SK-N-SH (cell line): ENCODE measurements around the gene SPDEF. TPM values are rescaled to one million over a fixed set of nuclear protein-coding genes. Genes with fewer than 3 reads are reported as not detected.

Experiments used
- CTCF ChIA-PET: fragments of 300-600, 350-600 bp; formaldehyde crosslinking; extraction: SDS; loops from one replicate; lab custom pipeline; 2021; lab: Yijun Ruan, JAX
- POLR2A ChIA-PET: fragments of 350-600 bp; sonication (Branson Sonifier 250); formaldehyde crosslinking; extraction: SDS; loops from one replicate; lab custom pipeline; 2020; ENCODE audit warnings: antibody characterized with exemption, inconsistent platforms; lab: Yijun Ruan, JAX
- DNase-seq: peaks from one replicate; pipeline ENCODE4 v3.0.0; 2012
- H2AFZ ChIP-seq: fragments of 200-600 bp; sonication (generic); 2 replicates; pipeline ENCODE4 v1.8.1; 2016; ENCODE audit warnings: antibody characterized with exemption, mild to moderate bottlenecking, low read depth
- H3F3A ChIP-seq: fragments of 200-600 bp; sonication (generic); replicated peaks from 2 replicates; pipeline ENCODE3; 2016; ENCODE audit warnings: antibody characterized with exemption, mild to moderate bottlenecking; ENCODE audit not compliant: insufficient read depth
- H3K27ac ChIP-seq, 2 experiments: fragments of 200-500 bp in 1 of 2; fragments of 200-600 bp in 1 of 2; sonication (Bioruptor generic) in 1 of 2; sonication (generic), shearing (Covaris generic) in 1 of 2; 2 replicates each; pipeline versions ENCODE4 v1.5.1 to v1.6.1; 2014 to 2016; ENCODE audit warnings: low read depth in 2 of 2, inconsistent platforms in 1 of 2, low read length in 1 of 2, mild to moderate bottlenecking in 1 of 2, mixed read lengths in 1 of 2
- H3K27me3 ChIP-seq: fragments of 200-600 bp; sonication (generic), shearing (Covaris generic); 2 replicates; pipeline ENCODE4 v1.6.1; 2016; ENCODE audit warnings: mixed run types; ENCODE audit not compliant: insufficient read depth
- H3K36me3 ChIP-seq, 2 experiments: fragments of 200-500 bp in 1 of 2; fragments of 200-600 bp in 1 of 2; sonication (Bioruptor generic) in 1 of 2; sonication (generic) in 1 of 2; replicated peaks in 1 of 2; 2 replicates each; pipeline versions ENCODE3 to v1.5.1; 2014 to 2016; ENCODE audit warnings: low read length in 1 of 2, mild to moderate bottlenecking in 1 of 2; ENCODE audit not compliant: insufficient read depth in 2 of 2, control insufficient read depth in 1 of 2
- H3K4me1 ChIP-seq, 2 experiments: fragments of 200-500 bp in 1 of 2; fragments of 200-600 bp in 1 of 2; sonication (Bioruptor generic) in 1 of 2; sonication (generic), shearing (Covaris generic) in 1 of 2; 2 replicates each; pipeline versions ENCODE4 v1.5.1 to v1.6.1; 2014 to 2016; ENCODE audit warnings: low read depth in 1 of 2, low read length in 1 of 2, mixed run types in 1 of 2; ENCODE audit not compliant: insufficient read depth in 2 of 2, control insufficient read depth in 1 of 2
- H3K4me2 ChIP-seq: fragments of 200-600 bp; sonication (generic), shearing (Covaris generic); 2 replicates; pipeline ENCODE4 v1.6.1; 2017; ENCODE audit warnings: mixed run types
- H3K4me3 ChIP-seq, 2 experiments: fragments of 200-500 bp in 1 of 2; fragments of 200-600 bp in 1 of 2; sonication (Bioruptor generic) in 1 of 2; sonication (generic), shearing (Covaris generic) in 1 of 2; 2 replicates each; pipeline versions ENCODE4 v1.5.1 to v1.8.1; 2014 to 2016; ENCODE audit warnings: low read depth in 2 of 2, inconsistent platforms in 1 of 2, low read length in 1 of 2, mild to moderate bottlenecking in 1 of 2, mixed read lengths in 1 of 2, moderate library complexity in 1 of 2
- H3K79me2 ChIP-seq: fragments of 200-600 bp; sonication (generic); 2 replicates; pipeline ENCODE4 v1.8.1; 2017; ENCODE audit warnings: mild to moderate bottlenecking; ENCODE audit not compliant: insufficient read depth
- H3K9ac ChIP-seq: fragments of 200-600 bp; sonication (generic); 2 replicates; pipeline ENCODE4 v1.6.1; 2017; ENCODE audit warnings: mixed run types
- H3K9me2 ChIP-seq: fragments of 200-600 bp; sonication (generic); 2 replicates; pipeline ENCODE4 v1.6.1; 2017; ENCODE audit warnings: mixed run types
- H3K9me3 ChIP-seq: fragments of 200-600 bp; sonication (generic); 2 replicates; pipeline ENCODE4 v1.6.1; 2017; ENCODE audit warnings: mixed run types, mild to moderate bottlenecking, moderate library complexity
- H4K20me1 ChIP-seq: fragments of 200-600 bp; sonication (generic); 2 replicates; pipeline ENCODE4 v1.6.1; 2017; ENCODE audit warnings: mild to moderate bottlenecking, mixed run types; ENCODE audit not compliant: insufficient read depth
- CHD2 ChIP-seq: fragments of 150-350 bp; IDR thresholded peaks from 2 replicates; pipeline ENCODE4 v1.6.1; 2018; ENCODE audit warnings: low read length; ENCODE audit not compliant: partially characterized antibody
- EP300 ChIP-seq, 2 experiments: IDR thresholded peaks; 2 replicates each; pipeline versions ENCODE4 v1.4.0 to v1.6.1; 2012; ENCODE audit warnings: borderline replicate concordance in 1 of 2, low read depth in 1 of 2, low read length in 1 of 2
- EZH2phosphoT487 ChIP-seq: fragments of 200-600 bp; sonication (generic); IDR thresholded peaks from 2 replicates; pipeline ENCODE4 v1.6.1; 2017; ENCODE audit warnings: low read depth, mixed run types, mild to moderate bottlenecking, antibody characterized with exemption, moderate library complexity, borderline replicate concordance
- FOXJ3 ChIP-seq: sonication (generic); formaldehyde crosslinking; IDR thresholded peaks from 2 replicates; pipeline ENCODE4 v1.5.1; 2020; ENCODE audit warnings: mild to moderate bottlenecking, missing genetic modification reagents
- GABPA ChIP-seq: IDR thresholded peaks from 2 replicates; pipeline ENCODE4 v1.4.0; 2012; ENCODE audit warnings: low read depth, mild to moderate bottlenecking
- GATA2 ChIP-seq: sonication (generic); formaldehyde crosslinking; IDR thresholded peaks from 2 replicates; pipeline ENCODE4 v1.5.0; 2020; ENCODE audit warnings: mild to moderate bottlenecking, missing genetic modification reagents
- MXI1 ChIP-seq: IDR thresholded peaks from 2 replicates; pipeline ENCODE4 v1.6.1; 2012; ENCODE audit warnings: mild to moderate bottlenecking, low read depth, low read length, improper control_type of control experiment
- NFIC ChIP-seq: IDR thresholded peaks from 2 replicates; pipeline ENCODE4 v1.4.0; 2012; ENCODE audit warnings: borderline replicate concordance
- POLR2AphosphoS5 ChIP-seq: IDR thresholded peaks from 2 replicates; pipeline ENCODE4 v1.6.1; 2012; ENCODE audit warnings: low read depth, low read length
- RCOR1 ChIP-seq: fragments of 150-350 bp; IDR thresholded peaks from 2 replicates; pipeline ENCODE4 v1.6.1; 2017; ENCODE audit warnings: antibody characterized with exemption, low read length
- SIN3A ChIP-seq: IDR thresholded peaks from 2 replicates; pipeline ENCODE4 v1.6.1; 2012; ENCODE audit warnings: low read depth, mild to moderate bottlenecking, low read length, moderate library complexity, borderline replicate concordance
- TAF1 ChIP-seq: IDR thresholded peaks from 2 replicates; pipeline ENCODE4 v1.6.1; 2012; ENCODE audit warnings: low read depth, mild to moderate bottlenecking, low read length, moderate library complexity, borderline replicate concordance
- TEAD4 ChIP-seq: IDR thresholded peaks from 2 replicates; pipeline ENCODE4 v1.4.0; 2012; ENCODE audit warnings: mild to moderate bottlenecking, borderline replicate concordance; ENCODE audit not compliant: insufficient read depth
- WGBS: methylation state at CpG from one replicate; pipeline ENCODE4 v1.1.6; 2017; ENCODE audit warnings: low lambda C conversion rate; 5-methylcytosine and 5-hydroxymethylcytosine counted together
- polyA plus RNA-seq, 3 experiments: library from polyadenylated mRNA; depleted of rRNA; stranded (reverse); fragments of >200 nt; gene quantifications; 2 replicates each; pipeline ENCODE4 v1.2.3, GENCODE V29; 2012
- TF ChIP-seq, protein P1 (sequence below): fragments of 150-350 bp; IDR thresholded peaks from 2 replicates; pipeline ENCODE4 v1.6.1; 2017; ENCODE audit warnings: antibody characterized with exemption, low read length, low read depth, borderline replicate concordance
- TF ChIP-seq, protein P2 (sequence below): IDR thresholded peaks from 2 replicates; pipeline ENCODE4 v1.4.0; 2012; ENCODE audit warnings: low read depth, borderline replicate concordance
- TF ChIP-seq, protein P3 (sequence below): IDR thresholded peaks from 2 replicates; pipeline ENCODE4; 2012

Gene SPDEF
- polyA plus RNA-seq, 1 of the 3 experiments (the other 2 are of a cell fraction): 0.10 TPM

DNA sequence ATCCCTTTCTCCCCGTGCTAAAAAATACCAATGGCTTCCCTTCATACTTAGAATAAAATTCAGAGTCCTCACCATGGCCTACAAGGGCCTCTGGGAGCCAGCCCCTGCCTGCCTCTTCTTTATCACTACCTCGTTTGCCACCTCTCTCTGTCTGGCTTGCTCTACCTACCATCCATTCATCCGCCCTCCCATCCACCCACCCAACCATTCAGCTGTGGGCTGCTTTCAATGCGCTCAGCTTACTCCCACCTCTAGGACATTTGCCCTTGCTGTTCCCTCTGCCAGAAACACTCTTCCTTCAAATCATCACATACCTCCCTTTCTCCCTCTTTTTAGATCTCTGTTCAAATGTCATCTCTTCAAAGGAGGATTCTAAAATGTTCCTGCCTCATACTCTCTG is 45.8 kb downstream of the SPDEF start:
- no peak overlapping the region for H3K4me3 ChIP-seq
- H3K9ac ChIP-seq: no peak overlapping the region
- no peak overlapping the region for H3K27ac ChIP-seq
- no peaks in the 10 kb centered on the region for H4K20me1 ChIP-seq
- 75% methylated on average over 4 of the region's 4 CpGs for WGBS
- ChIA-PET CTCF (no interaction called here), POLR2A (no interaction called here)
- H2AFZ ChIP-seq: no peak overlapping the region
- no peaks in the 10 kb centered on the region; the same call in 1 of the 2 replicates for H3K27me3 ChIP-seq
- TF ChIP-seq EZH2phosphoT487 (no peak), RCOR1 (no peak), EP300 (IDR thresholded peaks at IDR 0.05; ENCODE audit: borderline replicate concordance in 1 of 2, low read depth in 1 of 2, low read length in 1 of 2) (no peak), FOXJ3 (no peak), TEAD4 (no peak), CHD2 (no peak), POLR2AphosphoS5 (no peak), GABPA (no peak), NFIC (no peak)
- TF ChIP-seq, protein P1, sequence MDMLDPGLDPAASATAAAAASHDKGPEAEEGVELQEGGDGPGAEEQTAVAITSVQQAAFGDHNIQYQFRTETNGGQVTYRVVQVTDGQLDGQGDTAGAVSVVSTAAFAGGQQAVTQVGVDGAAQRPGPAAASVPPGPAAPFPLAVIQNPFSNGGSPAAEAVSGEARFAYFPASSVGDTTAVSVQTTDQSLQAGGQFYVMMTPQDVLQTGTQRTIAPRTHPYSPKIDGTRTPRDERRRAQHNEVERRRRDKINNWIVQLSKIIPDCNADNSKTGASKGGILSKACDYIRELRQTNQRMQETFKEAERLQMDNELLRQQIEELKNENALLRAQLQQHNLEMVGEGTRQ: no peak
- TF ChIP-seq, protein P2, sequence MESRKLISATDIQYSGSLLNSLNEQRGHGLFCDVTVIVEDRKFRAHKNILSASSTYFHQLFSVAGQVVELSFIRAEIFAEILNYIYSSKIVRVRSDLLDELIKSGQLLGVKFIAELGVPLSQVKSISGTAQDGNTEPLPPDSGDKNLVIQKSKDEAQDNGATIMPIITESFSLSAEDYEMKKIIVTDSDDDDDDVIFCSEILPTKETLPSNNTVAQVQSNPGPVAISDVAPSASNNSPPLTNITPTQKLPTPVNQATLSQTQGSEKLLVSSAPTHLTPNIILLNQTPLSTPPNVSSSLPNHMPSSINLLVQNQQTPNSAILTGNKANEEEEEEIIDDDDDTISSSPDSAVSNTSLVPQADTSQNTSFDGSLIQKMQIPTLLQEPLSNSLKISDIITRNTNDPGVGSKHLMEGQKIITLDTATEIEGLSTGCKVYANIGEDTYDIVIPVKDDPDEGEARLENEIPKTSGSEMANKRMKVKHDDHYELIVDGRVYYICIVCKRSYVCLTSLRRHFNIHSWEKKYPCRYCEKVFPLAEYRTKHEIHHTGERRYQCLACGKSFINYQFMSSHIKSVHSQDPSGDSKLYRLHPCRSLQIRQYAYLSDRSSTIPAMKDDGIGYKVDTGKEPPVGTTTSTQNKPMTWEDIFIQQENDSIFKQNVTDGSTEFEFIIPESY: no peak
- H3K4me1 ChIP-seq: peaks cover 0 to 9% of the 10 kb centered on the region in 2 experiments; a peak in 1 of 4 replicates
- no peak for DNase-seq
- no peaks in the 10 kb centered on the region for H3K36me3 ChIP-seq
- H3K4me2 ChIP-seq: no peak overlapping the region
- no peaks in the 10 kb centered on the region for H3F3A ChIP-seq
- no peaks in the 10 kb centered on the region for H3K9me3 ChIP-seq
- H3K79me2 ChIP-seq: no peaks in the 10 kb centered on the region
- no peaks in the 10 kb centered on the region for H3K9me2 ChIP-seq

DNA sequence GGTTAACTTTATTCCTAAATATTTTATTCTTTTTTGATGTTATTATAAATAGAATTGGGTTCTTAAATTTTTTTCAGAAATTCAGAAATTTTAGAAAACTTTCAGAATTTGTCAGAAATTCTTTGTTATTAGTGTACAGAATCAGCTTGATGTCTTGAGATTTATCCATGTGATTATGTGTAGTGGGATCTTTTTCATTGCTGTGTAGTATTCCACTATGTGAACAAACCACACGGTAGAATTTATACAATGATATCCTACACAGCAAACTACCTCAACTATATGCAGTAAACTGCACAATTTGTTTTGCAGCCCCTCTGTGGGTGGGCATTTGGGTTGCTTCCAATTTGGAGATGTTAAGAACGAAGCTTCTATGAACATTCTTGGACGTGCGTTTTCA is 46.3 kb downstream of the SPDEF start:
- WGBS: 91% methylated on average over 4 of the region's 4 CpGs
- no peaks in the 10 kb centered on the region for H3K79me2 ChIP-seq
- no peaks in the 10 kb centered on the region for H3K36me3 ChIP-seq
- peaks cover 0 to 3% of the 10 kb centered on the region in 2 experiments; a peak in 1 of 4 replicates for H3K4me1 ChIP-seq
- TF ChIP-seq, protein P3, sequence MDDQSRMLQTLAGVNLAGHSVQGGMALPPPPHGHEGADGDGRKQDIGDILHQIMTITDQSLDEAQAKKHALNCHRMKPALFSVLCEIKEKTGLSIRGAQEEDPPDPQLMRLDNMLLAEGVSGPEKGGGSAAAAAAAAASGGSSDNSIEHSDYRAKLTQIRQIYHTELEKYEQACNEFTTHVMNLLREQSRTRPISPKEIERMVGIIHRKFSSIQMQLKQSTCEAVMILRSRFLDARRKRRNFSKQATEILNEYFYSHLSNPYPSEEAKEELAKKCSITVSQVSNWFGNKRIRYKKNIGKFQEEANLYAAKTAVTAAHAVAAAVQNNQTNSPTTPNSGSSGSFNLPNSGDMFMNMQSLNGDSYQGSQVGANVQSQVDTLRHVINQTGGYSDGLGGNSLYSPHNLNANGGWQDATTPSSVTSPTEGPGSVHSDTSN: no peak
- TF ChIP-seq SIN3A: no peak
- TF ChIP-seq GATA2 (CRISPR knock-in tag): no peak
- no peak for TF ChIP-seq MXI1
- TF ChIP-seq TAF1: no peak
- no peak overlapping the region for H2AFZ ChIP-seq
- no peaks in the 10 kb centered on the region for H3K9me2 ChIP-seq
- no peak overlapping the region for H3K9ac ChIP-seq
- CTCF ChIA-PET: no interaction called here
- H3K27ac ChIP-seq: no peak overlapping the region
- H3K4me3 ChIP-seq: no peak overlapping the region
- H3F3A ChIP-seq: no peaks in the 10 kb centered on the region
- no peak for DNase-seq
- no peaks in the 10 kb centered on the region for H3K9me3 ChIP-seq
- no peaks in the 10 kb centered on the region; the same call in 1 of the 2 replicates for H3K27me3 ChIP-seq
- POLR2A ChIA-PET: no interaction called here
- H4K20me1 ChIP-seq: no peaks in the 10 kb centered on the region
- H3K4me2 ChIP-seq: no peak overlapping the region
